C4-2B (cell line): ENCODE results near the gene PPFIBP1.

ENCODE experiments used
- CTCF ChIP-seq: fragments of 450-650 bp; conservative IDR thresholded peaks from 2 replicates; pipeline ENCODE4 v1.5.1; 2017; ENCODE audit warnings: mild to moderate bottlenecking
- ZFX ChIP-seq: fragments of 450-650 bp; IDR thresholded peaks from 2 replicates; pipeline ENCODE4 v1.6.1; 2017

GRCh38 chr12:27667540-27667939 is 143.5 kb downstream of the PPFIBP1 start:
- TF ChIP-seq CTCF = no peak
- TF ChIP-seq ZFX = no peak
